Tibial nerve (tissue), 4 donors: ENCODE data around the gene PTPN7.

Source experiments
- EP300 ChIP-seq, 2 donors: sonication (generic); formaldehyde crosslinking; IDR thresholded peaks; one replicate each; pipeline ENCODE4 v1.6.1; 2017; ENCODE audit warnings: antibody characterized with exemption in 2 of 2, mild to moderate bottlenecking in 1 of 2
- POLR2A ChIP-seq, 2 donors: fragments of 450-650 bp; IDR thresholded peaks; one replicate each; pipeline ENCODE4 v1.6.1; 2017; ENCODE audit warnings: antibody characterized with exemption in 2 of 2, mild to moderate bottlenecking in 2 of 2, moderate library complexity in 2 of 2
- TF ChIP-seq, protein P1 (sequence below), 5 experiments: fragments of 200-600 bp in 3 of 5; fragments of 450-650 bp in 2 of 5; sonication (generic) in 3 of 5; IDR thresholded peaks; one replicate each; pipeline ENCODE4 v1.5.1; 2016 to 2019; ENCODE audit warnings: antibody characterized with exemption in 5 of 5, mild to moderate bottlenecking in 3 of 5, moderate library complexity in 2 of 5

DNA sequence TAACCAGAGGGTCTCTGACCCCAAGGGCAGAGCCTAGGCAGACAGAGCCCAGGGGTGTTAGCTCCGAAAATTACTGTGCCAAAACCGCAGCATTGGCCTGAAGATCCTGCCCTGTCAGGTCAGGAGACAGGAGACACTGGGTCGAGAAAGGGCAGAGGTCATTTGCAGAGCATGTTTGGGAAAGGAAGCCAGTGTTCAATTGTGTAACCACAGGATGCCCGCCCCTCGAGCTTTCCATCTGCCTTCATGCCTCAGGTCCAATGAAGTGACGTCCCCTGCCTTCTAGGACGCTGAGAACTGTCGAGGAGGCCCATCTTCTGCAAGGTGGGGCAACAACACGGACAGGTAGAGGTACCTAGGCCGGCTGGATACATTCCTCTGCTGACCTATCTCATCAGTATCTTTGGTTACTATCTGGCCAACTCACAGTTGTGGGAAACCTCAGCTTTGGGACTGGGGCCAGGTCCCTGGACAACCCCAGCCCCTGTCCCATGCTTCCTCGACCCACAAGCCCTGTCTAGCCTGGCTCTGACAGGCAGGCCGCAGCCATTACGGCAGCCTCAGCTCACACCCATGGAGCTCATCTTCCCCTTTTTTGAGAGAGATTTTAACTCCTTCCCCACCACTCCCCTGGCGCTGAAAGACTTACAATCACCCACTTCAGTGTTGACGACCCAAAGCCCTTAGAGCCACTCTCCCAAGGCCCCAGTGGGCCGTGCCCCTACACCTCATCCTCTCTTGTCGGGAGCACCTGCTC is 17.2 kb downstream of the PTPN7 start:
- no peak for TF ChIP-seq POLR2A (IDR thresholded peaks at IDR 0.05)
- TF ChIP-seq, protein P1, sequence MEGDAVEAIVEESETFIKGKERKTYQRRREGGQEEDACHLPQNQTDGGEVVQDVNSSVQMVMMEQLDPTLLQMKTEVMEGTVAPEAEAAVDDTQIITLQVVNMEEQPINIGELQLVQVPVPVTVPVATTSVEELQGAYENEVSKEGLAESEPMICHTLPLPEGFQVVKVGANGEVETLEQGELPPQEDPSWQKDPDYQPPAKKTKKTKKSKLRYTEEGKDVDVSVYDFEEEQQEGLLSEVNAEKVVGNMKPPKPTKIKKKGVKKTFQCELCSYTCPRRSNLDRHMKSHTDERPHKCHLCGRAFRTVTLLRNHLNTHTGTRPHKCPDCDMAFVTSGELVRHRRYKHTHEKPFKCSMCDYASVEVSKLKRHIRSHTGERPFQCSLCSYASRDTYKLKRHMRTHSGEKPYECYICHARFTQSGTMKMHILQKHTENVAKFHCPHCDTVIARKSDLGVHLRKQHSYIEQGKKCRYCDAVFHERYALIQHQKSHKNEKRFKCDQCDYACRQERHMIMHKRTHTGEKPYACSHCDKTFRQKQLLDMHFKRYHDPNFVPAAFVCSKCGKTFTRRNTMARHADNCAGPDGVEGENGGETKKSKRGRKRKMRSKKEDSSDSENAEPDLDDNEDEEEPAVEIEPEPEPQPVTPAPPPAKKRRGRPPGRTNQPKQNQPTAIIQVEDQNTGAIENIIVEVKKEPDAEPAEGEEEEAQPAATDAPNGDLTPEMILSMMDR (IDR thresholded peaks at IDR 0.05), result no peak
- TF ChIP-seq EP300 (IDR thresholded peaks at IDR 0.05), result peak in 1 of 2 donors; percentile 9
